SU-DHL-6 (cell line): ENCODE results near the gene LBHD1.

Experiments
- CTCF ChIP-seq: fragments of 200-600 bp; sonication (generic); IDR thresholded peaks from one replicate; pipeline ENCODE4 v1.5.1; 2017; ENCODE audit warnings: antibody characterized with exemption, mild to moderate bottlenecking, low read length, moderate library complexity; ENCODE audit not compliant: insufficient read depth, poor library complexity, severe bottlenecking
- EZH2phosphoT487 ChIP-seq: fragments of 200-600 bp; sonication (generic), shearing (Covaris generic); conservative IDR thresholded peaks from 2 replicates; pipeline ENCODE4 v1.6.1; 2018; ENCODE audit warnings: mild to moderate bottlenecking, antibody characterized with exemption, low read length, moderate library complexity, mixed read lengths

DNA sequence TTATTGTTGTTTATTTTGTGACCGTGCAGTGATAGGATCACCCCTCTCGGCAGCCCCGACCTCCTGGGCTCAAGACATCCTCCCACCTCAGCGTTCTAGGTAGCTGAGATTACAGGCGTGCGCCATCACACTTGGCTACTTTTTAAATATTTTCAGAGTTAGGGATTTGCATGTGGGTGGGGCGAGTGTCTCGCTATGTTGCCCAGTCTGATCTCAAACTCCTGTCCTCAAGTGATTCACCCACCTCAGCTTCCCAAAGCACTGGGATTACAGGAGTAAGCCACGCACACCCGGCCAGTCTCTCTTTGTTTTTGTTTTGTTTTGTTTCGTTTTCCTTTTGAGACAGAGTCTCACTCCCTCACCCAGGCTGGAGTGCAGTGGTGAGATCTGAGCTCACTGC is 17.8 kb downstream of the LBHD1 start:
- TF ChIP-seq CTCF (no peak), EZH2phosphoT487 (no peak)
